ENCODE data around the gene KAT6B. TPM values are rescaled to one million over a fixed set of nuclear protein-coding genes. Genes with fewer than 3 reads are reported as not detected.

KAT6B gene
- polyA plus RNA-seq, 10 donors = 13.5 to 22.3 (median 19.3) TPM

- no peak for DNase-seq
Measured at GRCh38 chr10:75066271-75066670, 239.9 kb downstream of the KAT6B start.

- DNase-seq = no peak
Measured at GRCh38 chr10:75067272-75067671, 240.9 kb downstream of the KAT6B start.

- no peak for DNase-seq
Measured at GRCh38 chr10:75068523-75068922, 242.1 kb downstream of the KAT6B start.

- DNase-seq = no peak
Measured at GRCh38 chr10:75070476-75070875, 244.1 kb downstream of the KAT6B start.

- peak in 1 of 3 donors; percentile 54 for DNase-seq
Measured at GRCh38 chr10:75070961-75071428, 244.6 kb downstream of the KAT6B start.

- DNase-seq = no peak
Measured at GRCh38 chr10:75071756-75072155, 245.4 kb downstream of the KAT6B start.

GRCh38 chr10:75072727-75073126 is 246.3 kb downstream of the KAT6B start:
- DNase-seq = no peak

GRCh38 chr10:75073442-75073841 is 247.0 kb downstream of the KAT6B start:
- DNase-seq = no peak

GRCh38 chr10:75074711-75075445 is 248.5 kb downstream of the KAT6B start:
- no peak for DNase-seq

GRCh38 chr10:75076348-75076747 is 249.9 kb downstream of the KAT6B start:
- no peak for DNase-seq

- no peak for DNase-seq
Measured at GRCh38 chr10:75079436-75080083, 253.2 kb downstream of the KAT6B start.

- DNase-seq = no peak
Measured at GRCh38 chr10:75080554-75080953, 254.2 kb downstream of the KAT6B start.

GRCh38 chr10:75081379-75081778 is 255.0 kb downstream of the KAT6B start:
- DNase-seq = no peak
